IMR-90 (cell line): ENCODE data around the gene EYS. TPM values are rescaled to one million over a fixed set of nuclear protein-coding genes. Genes with fewer than 3 reads are reported as not detected.

Experiments
- ATAC-seq: fragments of 200-7000 bp; cut with Tn5 transposase; 2 replicates; pipeline ENCODE4 v1.9.1; 2020; ENCODE audit warnings: low read depth, mild to moderate bottlenecking, moderate library complexity
- BruUV-seq: library from RNA; stranded (reverse); fragments of 400-500 nt; replicated peaks from 2 replicates; lab custom pipeline; 2021; lab: Mats Ljungman, UMichigan
- CTCF ChIA-PET: fragments of 300-600 bp; formaldehyde crosslinking; extraction: SDS; loops from one replicate; lab custom pipeline; 2021; ENCODE audit warnings: antibody characterized with exemption; lab: Yijun Ruan, JAX
- POLR2A ChIA-PET: fragments of 300-600 bp; sonication (Branson Sonifier 250); formaldehyde crosslinking; loops from one replicate; lab custom pipeline; 2022; ENCODE audit warnings: antibody characterized with exemption; ENCODE audit not compliant: unreplicated experiment; lab: Charles Lee
- DNase-seq: peaks from one replicate; pipeline ENCODE4 v3.0.0; 2013
- H2AFZ ChIP-seq: replicated peaks from 2 replicates; pipeline ENCODE3; 2013; ENCODE audit warnings: low read length, mild to moderate bottlenecking; ENCODE audit not compliant: poor library complexity
- H2AK5ac ChIP-seq: 2 replicates; pipeline ENCODE4 v1.6.1; 2013; ENCODE audit warnings: low read depth, low read length, inconsistent platforms
- H2AK9ac ChIP-seq: replicated peaks from 2 replicates; pipeline ENCODE3; 2013; ENCODE audit warnings: mild to moderate bottlenecking, low read depth, low read length, moderate library complexity; ENCODE audit not compliant: poor library complexity
- H2BK120ac ChIP-seq: 2 replicates; pipeline ENCODE4 v1.6.1; 2013; ENCODE audit warnings: low read depth, low read length, inconsistent platforms
- H2BK15ac ChIP-seq: 3 replicates; pipeline ENCODE4 v1.6.1; 2013; ENCODE audit warnings: low read depth, low read length, inconsistent platforms
- H2BK20ac ChIP-seq: 2 replicates; pipeline ENCODE4 v1.6.1; 2013; ENCODE audit warnings: low read depth, mild to moderate bottlenecking, inconsistent platforms, low read length, moderate library complexity
- H2BK5ac ChIP-seq: 2 replicates; pipeline ENCODE4 v1.6.1; 2013; ENCODE audit warnings: mild to moderate bottlenecking, low read depth, low read length, inconsistent platforms; ENCODE audit not compliant: poor library complexity, severe bottlenecking
- H3K14ac ChIP-seq: replicated peaks from 2 replicates; pipeline ENCODE4 v1.6.1; 2013; ENCODE audit warnings: low read depth, low read length, inconsistent platforms
- H3K18ac ChIP-seq: 2 replicates; pipeline ENCODE4 v1.6.1; 2013; ENCODE audit warnings: low read depth, low read length, control low read depth
- H3K23ac ChIP-seq: 2 replicates; pipeline ENCODE4 v1.6.1; 2013; ENCODE audit warnings: low read depth, low read length, inconsistent platforms
- H3K27ac ChIP-seq: 2 replicates; pipeline ENCODE4 v1.5.1; 2013; ENCODE audit warnings: mild to moderate bottlenecking, control low read depth, low read length; ENCODE audit not compliant: insufficient read depth
- H3K27me3 ChIP-seq: 2 replicates; pipeline ENCODE4 v1.6.1; 2013; ENCODE audit warnings: low read length; ENCODE audit not compliant: control insufficient read depth, insufficient read depth
- H3K36me3 ChIP-seq: 2 replicates; pipeline ENCODE4 v1.6.1; 2013; ENCODE audit warnings: low read length, mixed read lengths; ENCODE audit not compliant: control insufficient read depth, insufficient read depth
- H3K4ac ChIP-seq: 2 replicates; pipeline ENCODE4 v1.6.1; 2013; ENCODE audit warnings: low read depth, low read length, inconsistent platforms
- H3K4me1 ChIP-seq: 2 replicates; pipeline ENCODE4 v1.6.1; 2013; ENCODE audit warnings: low read length, mixed read lengths; ENCODE audit not compliant: control insufficient read depth, insufficient read depth
- H3K4me2 ChIP-seq: 2 replicates; pipeline ENCODE4 v1.6.1; 2013; ENCODE audit warnings: low read depth, mild to moderate bottlenecking, control low read depth, low read length, moderate library complexity
- H3K4me3 ChIP-seq: 2 replicates; pipeline ENCODE4 v1.5.1; 2013; ENCODE audit warnings: low read depth, mild to moderate bottlenecking, control low read depth, low read length, moderate library complexity; ENCODE audit not compliant: insufficient read depth
- H3K56ac ChIP-seq: 2 replicates; pipeline ENCODE4 v1.6.1; 2013; ENCODE audit warnings: low read length, inconsistent platforms; ENCODE audit not compliant: insufficient read depth; ENCODE audit errors: extremely low read depth
- H3K79me1 ChIP-seq, 2 experiments: 2 replicates each; pipeline ENCODE4 v1.6.1; 2013; ENCODE audit warnings: low read length in 2 of 2, inconsistent platforms in 1 of 2, low read depth in 1 of 2
- H3K9ac ChIP-seq: 2 replicates; pipeline ENCODE4 v1.6.1; 2013; ENCODE audit warnings: low read depth, low read length, control low read depth
- H3K9me1 ChIP-seq: 2 replicates; pipeline ENCODE4 v1.6.1; 2013; ENCODE audit warnings: low read length, inconsistent platforms; ENCODE audit not compliant: insufficient read depth
- H3K9me3 ChIP-seq: 2 replicates; pipeline ENCODE4 v1.6.1; 2013; ENCODE audit warnings: low read length; ENCODE audit not compliant: control insufficient read depth, insufficient read depth
- H4K20me1 ChIP-seq: 2 replicates; pipeline ENCODE4 v1.6.1; 2013; ENCODE audit warnings: low read length, inconsistent platforms; ENCODE audit not compliant: insufficient read depth
- H4K5ac ChIP-seq: 2 replicates; pipeline ENCODE4 v1.6.1; 2013; ENCODE audit warnings: mild to moderate bottlenecking, low read depth, low read length, control low read depth
- H4K8ac ChIP-seq, 2 experiments: 2 replicates each; pipeline ENCODE4 v1.6.1; 2013; ENCODE audit warnings: low read depth in 2 of 2, low read length in 2 of 2, control low read depth in 1 of 2, inconsistent platforms in 1 of 2
- H4K91ac ChIP-seq: 2 replicates; pipeline ENCODE4 v1.6.1; 2013; ENCODE audit warnings: low read depth, low read length, inconsistent platforms; ENCODE audit not compliant: insufficient read depth
- BHLHE40 ChIP-seq: fragments of 150-350 bp; IDR thresholded peaks from 2 replicates; pipeline ENCODE4 v1.6.1; 2016; ENCODE audit warnings: mild to moderate bottlenecking, low read depth, low read length
- CEBPB ChIP-seq: IDR thresholded peaks from 2 replicates; pipeline ENCODE4 v1.6.1; 2012; ENCODE audit warnings: low read depth, low read length, improper control_type of control experiment
- CHD1 ChIP-seq: IDR thresholded peaks from 2 replicates; pipeline ENCODE4 v1.6.1; 2012; ENCODE audit warnings: low read depth, low read length, improper control_type of control experiment
- FOS ChIP-seq: fragments of 150-350 bp; IDR thresholded peaks from 2 replicates; pipeline ENCODE4 v1.6.1; 2016; ENCODE audit warnings: low read depth, low read length
- MAFK ChIP-seq: IDR thresholded peaks from 2 replicates; pipeline ENCODE4 v1.6.1; 2012; ENCODE audit warnings: low read depth, low read length, improper control_type of control experiment
- MAZ ChIP-seq: IDR thresholded peaks from 2 replicates; pipeline ENCODE4 v1.6.1; 2012; ENCODE audit warnings: low read depth, mild to moderate bottlenecking, low read length, improper control_type of control experiment, moderate library complexity, borderline replicate concordance
- MXI1 ChIP-seq: IDR thresholded peaks from 2 replicates; pipeline ENCODE4 v1.6.1; 2012; ENCODE audit warnings: low read depth, mild to moderate bottlenecking, low read length, moderate library complexity, borderline replicate concordance
- NFE2L2 ChIP-seq: fragments of 150-350 bp; IDR thresholded peaks from 2 replicates; pipeline ENCODE4 v1.6.1; 2016; ENCODE audit warnings: low read depth, mild to moderate bottlenecking, low read length
- POLR2A ChIP-seq: IDR thresholded peaks from 2 replicates; pipeline ENCODE4 v1.6.1; 2012; ENCODE audit warnings: mild to moderate bottlenecking, low read depth, low read length
- RAD21 ChIP-seq: IDR thresholded peaks from 2 replicates; pipeline ENCODE4 v1.6.1; 2012; ENCODE audit warnings: low read length, improper control_type of control experiment
- RCOR1 ChIP-seq: IDR thresholded peaks from 2 replicates; pipeline ENCODE4 v1.6.1; 2012; ENCODE audit warnings: mild to moderate bottlenecking, low read length, improper control_type of control experiment; ENCODE audit not compliant: insufficient replicate concordance
- RFX5 ChIP-seq: IDR thresholded peaks from 2 replicates; pipeline ENCODE4 v1.8.0; 2012; ENCODE audit warnings: low read depth, mild to moderate bottlenecking, low read length, moderate library complexity
- SMC3 ChIP-seq: fragments of 150-350 bp; IDR thresholded peaks from 2 replicates; pipeline ENCODE4 v1.6.1; 2016; ENCODE audit warnings: low read depth, mild to moderate bottlenecking, antibody characterized with exemption, low read length, moderate library complexity
- WGBS, 2 experiments: methylation state at CpG; one replicate each; pipeline versions ENCODE4 v1.1.5 to v1.1.7; 2013; ENCODE audit warnings: missing lambda C conversion rate in 2 of 2; ENCODE audit not compliant: insufficient read length in 1 of 2; ENCODE audit errors: extremely low coverage in 2 of 2; 5-methylcytosine and 5-hydroxymethylcytosine counted together
- dilution Hi-C: fragments of 300-500 bp; cut with HindIII; formaldehyde crosslinking; loops from one replicate; pipeline ENCODE4 v1.14.3; 2018; ENCODE audit warnings: low sequenced_read_pairs; ENCODE audit not compliant: unreplicated experiment
- in situ Hi-C: fragments of 300-500 bp; cut with MboI; formaldehyde crosslinking; loops from 3 replicates; pipeline ENCODE4 v1.14.3; 2019; ENCODE audit warnings: low sequenced_read_pairs, inconsistent platforms, mixed read lengths
- intact Hi-C: fragments of 100-400 bp; cut with micrococcal nuclease; formaldehyde crosslinking; loops from 2 replicates; pipeline ENCODE4 v1.10.0; 2022
- polyA plus RNA-seq, 3 experiments: library from polyadenylated mRNA; depleted of rRNA; stranded (reverse); fragments of >200 nt; gene quantifications; 2 replicates each; pipeline ENCODE4 v1.2.3, GENCODE V29; 2012; ENCODE audit warnings: low replicate concordance in 1 of 3
- total RNA-seq: library from RNA; depleted of rRNA; stranded (reverse); fragments of >200 nt; gene quantifications from 2 replicates; pipeline ENCODE4 v1.2.3, GENCODE V29; 2012
- TF ChIP-seq, protein P1 (sequence below): conservative IDR thresholded peaks from 2 replicates; pipeline ENCODE4 v1.5.1; 2012; ENCODE audit warnings: mild to moderate bottlenecking, low read depth, low read length, improper control_type of control experiment
- TF ChIP-seq, protein P2 (sequence below): fragments of 150-350 bp; IDR thresholded peaks from 2 replicates; pipeline ENCODE4 v1.6.1; 2017; ENCODE audit warnings: mild to moderate bottlenecking, antibody characterized with exemption, low read length, low read depth

The EYS gene
- total and polyA plus RNA-seq, 2 of the 4 experiments (the other 2 are of a cell fraction) = under 0.01 TPM; not detected in 1

DNA sequence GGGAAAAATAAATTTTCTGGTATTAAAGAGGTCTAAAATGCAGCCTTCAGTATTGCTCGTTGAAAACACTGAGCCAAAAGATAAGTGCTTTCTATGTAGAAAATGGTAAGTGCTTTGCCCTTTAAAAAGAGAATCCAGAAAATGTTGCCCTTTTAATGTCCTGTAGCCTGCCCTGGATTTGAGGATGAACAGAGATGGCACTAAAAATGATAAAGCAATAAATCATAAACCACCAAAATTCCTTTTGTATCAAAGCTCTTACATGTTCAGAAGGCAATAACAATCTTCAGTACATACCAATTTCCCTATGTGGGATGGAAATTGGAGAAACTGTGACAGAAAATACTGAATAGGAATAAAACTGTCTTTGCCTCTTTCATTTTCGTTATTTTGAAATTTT is 1665.7 kb downstream of the EYS start:
- no peak overlapping the region for H2BK5ac ChIP-seq
- H2BK120ac ChIP-seq = no peak overlapping the region
- no peak overlapping the region for H2BK20ac ChIP-seq
- DNase-seq = no peak
- H3K18ac ChIP-seq = no peak overlapping the region
- no peaks in the 10 kb centered on the region for H3K36me3 ChIP-seq
- no peak overlapping the region for H2AK5ac ChIP-seq
- H3K23ac ChIP-seq = no peak overlapping the region
- H3K4me2 ChIP-seq = no peak overlapping the region
- no peak overlapping the region for H2AFZ ChIP-seq
- no TSS peak for BruUV-seq
- intact Hi-C loops (no loop called here), in situ Hi-C loops (no loop called here), dilution Hi-C loops (no loop called here)
- no peaks in the 10 kb centered on the region for H3K27me3 ChIP-seq
- no peak overlapping the region for H3K4ac ChIP-seq
- no peak overlapping the region for H2BK15ac ChIP-seq
- no peak overlapping the region for H4K5ac ChIP-seq
- WGBS, 2 experiments = no CpG with 5 or more reads among the region's 2 CpGs
- H3K9ac ChIP-seq = no peak overlapping the region
- no peak for ATAC-seq
- CTCF ChIA-PET = no interaction called here
- H3K14ac ChIP-seq = no peak overlapping the region
- no peaks in the 10 kb centered on the region for H3K9me3 ChIP-seq
- no peak overlapping the region for H2AK9ac ChIP-seq
- no peak overlapping the region for H3K4me3 ChIP-seq
- no peak overlapping the region for H4K8ac ChIP-seq
- H3K9me1 ChIP-seq = no peaks in the 10 kb centered on the region
- H3K27ac ChIP-seq = no peak overlapping the region
- no peak overlapping the region for H4K91ac ChIP-seq
- no peak overlapping the region for H3K56ac ChIP-seq
- H4K20me1 ChIP-seq = no peaks in the 10 kb centered on the region
- H3K4me1 ChIP-seq = no peaks in the 10 kb centered on the region
- TF ChIP-seq RFX5 = no peak
- no peak for TF ChIP-seq RAD21
- TF ChIP-seq CHD1 = no peak
- TF ChIP-seq MAFK = no peak
- no peak for TF ChIP-seq POLR2A
- no peak for TF ChIP-seq BHLHE40
- no peak for TF ChIP-seq MAZ
- TF ChIP-seq FOS = no peak
- TF ChIP-seq RCOR1 = no peak
- no peak for TF ChIP-seq NFE2L2
- TF ChIP-seq, protein P1, sequence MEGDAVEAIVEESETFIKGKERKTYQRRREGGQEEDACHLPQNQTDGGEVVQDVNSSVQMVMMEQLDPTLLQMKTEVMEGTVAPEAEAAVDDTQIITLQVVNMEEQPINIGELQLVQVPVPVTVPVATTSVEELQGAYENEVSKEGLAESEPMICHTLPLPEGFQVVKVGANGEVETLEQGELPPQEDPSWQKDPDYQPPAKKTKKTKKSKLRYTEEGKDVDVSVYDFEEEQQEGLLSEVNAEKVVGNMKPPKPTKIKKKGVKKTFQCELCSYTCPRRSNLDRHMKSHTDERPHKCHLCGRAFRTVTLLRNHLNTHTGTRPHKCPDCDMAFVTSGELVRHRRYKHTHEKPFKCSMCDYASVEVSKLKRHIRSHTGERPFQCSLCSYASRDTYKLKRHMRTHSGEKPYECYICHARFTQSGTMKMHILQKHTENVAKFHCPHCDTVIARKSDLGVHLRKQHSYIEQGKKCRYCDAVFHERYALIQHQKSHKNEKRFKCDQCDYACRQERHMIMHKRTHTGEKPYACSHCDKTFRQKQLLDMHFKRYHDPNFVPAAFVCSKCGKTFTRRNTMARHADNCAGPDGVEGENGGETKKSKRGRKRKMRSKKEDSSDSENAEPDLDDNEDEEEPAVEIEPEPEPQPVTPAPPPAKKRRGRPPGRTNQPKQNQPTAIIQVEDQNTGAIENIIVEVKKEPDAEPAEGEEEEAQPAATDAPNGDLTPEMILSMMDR = no peak
- TF ChIP-seq MXI1 = no peak
- TF ChIP-seq SMC3 = no peak
- no peak for TF ChIP-seq CEBPB
- TF ChIP-seq, protein P2, sequence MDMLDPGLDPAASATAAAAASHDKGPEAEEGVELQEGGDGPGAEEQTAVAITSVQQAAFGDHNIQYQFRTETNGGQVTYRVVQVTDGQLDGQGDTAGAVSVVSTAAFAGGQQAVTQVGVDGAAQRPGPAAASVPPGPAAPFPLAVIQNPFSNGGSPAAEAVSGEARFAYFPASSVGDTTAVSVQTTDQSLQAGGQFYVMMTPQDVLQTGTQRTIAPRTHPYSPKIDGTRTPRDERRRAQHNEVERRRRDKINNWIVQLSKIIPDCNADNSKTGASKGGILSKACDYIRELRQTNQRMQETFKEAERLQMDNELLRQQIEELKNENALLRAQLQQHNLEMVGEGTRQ = no peak
- H3K79me1 ChIP-seq = no peaks in the 10 kb centered on the region
- POLR2A ChIA-PET = no interaction called here
